GM12801 (cell line): ENCODE results near the gene CXCL16.

Experiments
- TF ChIP-seq, protein P1 (sequence below): IDR thresholded peaks from one replicate; pipeline ENCODE4 v1.5.1; 2011; ENCODE audit warnings: control low read depth; ENCODE audit not compliant: insufficient read length; ENCODE audit errors: extremely low read depth

The CXCL16 gene

DNA sequence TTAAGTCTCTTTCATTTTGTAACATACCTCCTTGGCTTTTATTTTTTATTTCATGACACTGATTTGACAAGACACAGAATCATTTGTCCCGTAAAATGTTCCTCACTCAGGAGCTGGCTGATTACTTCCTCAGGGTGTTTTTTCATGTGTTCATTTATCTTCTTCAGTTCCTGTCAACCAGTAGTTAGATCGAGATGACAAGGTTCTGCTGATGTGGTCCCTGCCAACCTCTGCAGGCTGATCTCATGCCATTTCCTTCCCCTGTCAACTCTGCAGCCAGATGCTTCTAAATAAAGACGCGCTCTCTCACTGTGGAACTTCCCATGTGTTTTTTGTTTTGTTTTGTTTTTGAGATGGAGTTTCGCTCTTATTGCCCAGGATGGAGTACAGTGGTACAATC is 8.1 kb upstream of the CXCL16 start:
- TF ChIP-seq, protein P1, sequence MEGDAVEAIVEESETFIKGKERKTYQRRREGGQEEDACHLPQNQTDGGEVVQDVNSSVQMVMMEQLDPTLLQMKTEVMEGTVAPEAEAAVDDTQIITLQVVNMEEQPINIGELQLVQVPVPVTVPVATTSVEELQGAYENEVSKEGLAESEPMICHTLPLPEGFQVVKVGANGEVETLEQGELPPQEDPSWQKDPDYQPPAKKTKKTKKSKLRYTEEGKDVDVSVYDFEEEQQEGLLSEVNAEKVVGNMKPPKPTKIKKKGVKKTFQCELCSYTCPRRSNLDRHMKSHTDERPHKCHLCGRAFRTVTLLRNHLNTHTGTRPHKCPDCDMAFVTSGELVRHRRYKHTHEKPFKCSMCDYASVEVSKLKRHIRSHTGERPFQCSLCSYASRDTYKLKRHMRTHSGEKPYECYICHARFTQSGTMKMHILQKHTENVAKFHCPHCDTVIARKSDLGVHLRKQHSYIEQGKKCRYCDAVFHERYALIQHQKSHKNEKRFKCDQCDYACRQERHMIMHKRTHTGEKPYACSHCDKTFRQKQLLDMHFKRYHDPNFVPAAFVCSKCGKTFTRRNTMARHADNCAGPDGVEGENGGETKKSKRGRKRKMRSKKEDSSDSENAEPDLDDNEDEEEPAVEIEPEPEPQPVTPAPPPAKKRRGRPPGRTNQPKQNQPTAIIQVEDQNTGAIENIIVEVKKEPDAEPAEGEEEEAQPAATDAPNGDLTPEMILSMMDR, result no peak

DNA sequence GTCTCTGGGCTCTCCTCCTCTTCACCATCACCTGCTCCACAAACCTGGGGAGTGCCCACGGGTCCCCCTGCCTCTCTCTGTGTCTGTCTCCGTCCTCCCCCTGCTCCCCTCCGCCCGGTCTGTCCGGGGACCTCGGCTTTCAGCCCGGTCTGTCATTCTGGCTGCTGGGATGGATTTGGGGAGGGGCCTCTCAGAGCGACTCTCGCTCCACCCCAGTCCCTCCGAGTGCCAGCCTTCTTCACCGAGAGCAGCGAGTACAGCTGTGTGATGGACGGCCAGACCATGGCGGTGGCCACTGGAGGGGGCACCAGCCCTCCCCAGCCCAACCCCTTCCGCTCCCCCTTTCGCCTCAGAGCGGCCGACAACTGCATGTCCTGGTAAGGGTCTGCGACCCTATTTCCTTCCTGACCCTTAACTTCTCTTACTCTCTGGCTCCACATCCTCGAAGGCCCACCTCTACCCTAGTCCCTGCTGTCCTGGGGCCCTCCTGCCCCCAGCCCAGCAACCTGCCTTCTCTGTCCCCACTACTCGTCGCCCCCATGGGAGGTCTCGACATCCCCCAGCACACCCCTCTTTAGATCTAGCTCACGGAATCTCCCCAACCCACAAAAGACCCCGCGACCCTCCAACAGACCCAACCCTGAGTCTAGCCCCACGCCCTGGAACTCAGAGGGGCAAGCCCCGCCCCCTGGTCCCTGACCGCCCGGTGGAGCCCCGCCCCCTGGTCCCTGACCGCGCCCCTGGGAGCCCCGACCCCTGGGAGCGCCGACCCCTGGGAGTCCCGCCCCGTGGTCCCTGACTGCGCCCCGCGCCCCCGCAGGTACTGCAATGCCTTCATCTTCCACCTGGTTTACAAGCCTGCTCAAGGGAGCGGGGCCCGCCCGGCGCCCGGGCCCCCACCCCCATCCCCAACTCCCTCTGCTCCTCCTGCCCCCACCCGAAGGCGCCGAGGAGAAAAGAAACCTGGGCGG is 5.6 kb upstream of the CXCL16 start:
- TF ChIP-seq, protein P1, result no peak

DNA sequence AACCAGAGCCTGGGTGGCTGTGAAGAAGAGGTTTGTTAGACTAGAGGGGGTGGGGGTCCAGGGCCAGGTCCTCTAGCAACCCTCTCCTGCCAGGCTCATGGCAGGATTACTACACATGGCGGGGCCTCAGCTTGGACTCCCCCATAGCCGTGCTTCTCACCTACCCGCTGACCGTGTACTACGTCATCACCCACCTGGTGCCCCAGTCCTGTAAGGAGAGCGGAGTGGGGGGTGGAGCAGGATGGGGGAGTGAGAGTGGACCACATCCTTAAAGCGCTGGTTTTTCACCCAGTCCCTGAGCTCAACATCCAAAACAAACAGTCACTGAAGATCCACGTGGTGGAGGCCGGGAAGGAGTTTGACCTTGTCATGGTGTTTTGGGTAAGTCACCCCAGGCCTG is 4.2 kb upstream of the CXCL16 start:
- TF ChIP-seq, protein P1, result no peak

DNA sequence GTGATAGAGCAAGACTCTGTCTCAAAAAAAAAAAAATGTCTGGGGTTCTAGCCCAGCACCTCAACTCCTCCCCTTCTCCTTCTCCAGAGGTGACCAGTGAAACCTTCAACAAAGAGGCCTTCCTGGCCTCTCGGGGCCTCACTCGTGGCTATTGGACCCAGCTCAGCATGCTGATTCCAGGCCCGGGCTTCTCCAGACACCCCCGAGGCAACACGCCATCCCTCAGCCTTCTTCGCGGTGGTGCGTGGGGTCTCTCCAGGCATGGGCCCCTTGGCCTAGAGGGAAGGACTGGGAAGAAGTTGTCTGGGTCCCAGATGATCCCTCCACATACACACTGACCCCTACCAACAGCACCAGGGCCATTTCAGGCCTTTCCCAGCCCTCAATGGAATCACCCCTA is 3.5 kb upstream of the CXCL16 start:
- TF ChIP-seq, protein P1, result no peak

DNA sequence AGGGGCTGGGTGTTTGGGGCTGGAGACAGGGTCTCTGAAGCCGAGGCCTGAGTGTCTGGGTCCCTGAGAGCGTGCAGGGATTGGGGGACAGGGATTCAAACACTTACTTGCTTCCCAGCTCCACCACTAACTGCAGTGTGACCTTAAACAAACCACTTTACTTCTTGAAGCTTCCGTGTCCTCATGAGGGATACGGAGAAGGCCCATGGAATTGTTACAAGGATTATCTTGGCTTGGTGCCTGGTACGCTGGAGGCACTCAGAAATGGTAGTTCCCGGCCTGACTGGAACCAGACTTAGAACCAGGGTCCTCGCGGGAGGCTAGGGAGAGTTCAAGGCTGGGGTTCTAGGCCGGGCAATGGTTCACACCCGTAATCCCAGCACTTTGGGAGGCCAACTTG is 2.9 kb upstream of the CXCL16 start:
- TF ChIP-seq, protein P1, result no peak

DNA sequence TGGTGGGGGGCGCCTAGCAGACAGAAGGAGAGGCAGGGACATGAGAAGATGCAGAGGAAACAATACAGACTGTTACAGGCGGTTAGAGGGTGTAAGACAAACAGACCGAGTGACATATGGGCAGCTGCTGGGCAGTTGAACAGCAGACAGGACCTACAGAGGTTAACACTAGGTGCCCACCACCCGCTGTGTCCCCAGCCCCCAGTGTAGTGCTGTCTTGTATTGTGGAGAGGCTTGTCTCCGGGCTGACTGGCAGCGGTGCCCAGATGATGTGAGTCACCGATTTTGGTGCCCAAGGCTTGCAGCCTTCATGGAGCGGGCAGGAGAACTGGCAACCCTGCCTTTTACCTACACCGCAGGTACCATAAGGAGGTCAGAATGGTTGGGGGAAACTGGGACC is 2.4 kb upstream of the CXCL16 start:
- TF ChIP-seq, protein P1, result no peak

DNA sequence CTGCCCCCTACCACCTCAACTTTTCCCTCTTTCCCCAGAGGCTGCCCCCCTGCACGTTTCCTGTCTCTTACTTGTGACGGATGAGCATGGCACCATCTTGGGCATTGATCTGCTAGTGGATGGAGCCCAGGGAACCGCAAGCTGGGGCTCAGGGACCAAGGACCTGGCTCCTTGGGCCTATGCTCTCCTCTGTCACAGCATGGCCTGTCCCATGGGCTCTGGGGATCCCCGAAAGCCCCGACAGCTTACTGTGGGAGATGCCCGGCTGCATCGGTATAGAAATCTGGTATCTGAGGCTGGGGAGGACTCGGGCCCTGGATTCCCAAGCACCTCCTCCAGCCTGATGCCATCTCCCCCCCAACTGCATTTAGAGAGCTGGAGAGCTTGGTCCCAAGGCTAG is 1.8 kb upstream of the CXCL16 start:
- TF ChIP-seq, protein P1, result no peak
